Naive B cell (primary cell): Measurements from ENCODE around the gene IL11RA. TPM values are rescaled to one million over a fixed set of nuclear protein-coding genes. Genes with fewer than 3 reads are reported as not detected.

Experiments
- ATAC-seq, 2 donors: fragments of 150-1000 bp; cut with Tn5 transposase; 2 replicates each; pipeline ENCODE4 v1.10.0; 2021; ENCODE audit warnings: low read depth in 2 of 2, mild to moderate bottlenecking in 2 of 2, moderate library complexity in 2 of 2
- DNase-seq: peaks from one replicate; pipeline ENCODE4 v3.0.0; 2022
- H3K27ac Mint-ChIP-seq, 6 donors: one replicate each; pipeline ENCODE4 v1.8.0; 2020 to 2022; ENCODE audit warnings: mild to moderate bottlenecking in 6 of 6, mixed read lengths in 6 of 6, moderate library complexity in 5 of 6, inconsistent platforms in 2 of 6
- H3K27me3 Mint-ChIP-seq, 3 donors: one replicate each; pipeline ENCODE4 v1.8.0; 2021 to 2022; ENCODE audit warnings: mixed read lengths in 3 of 3, mild to moderate bottlenecking in 1 of 3
- H3K36me3 Mint-ChIP-seq, 2 donors: one replicate each; pipeline ENCODE4 v1.8.0; 2020 to 2022; ENCODE audit warnings: mixed read lengths in 2 of 2, inconsistent platforms in 1 of 2, mild to moderate bottlenecking in 1 of 2
- H3K4me1 Mint-ChIP-seq, 3 donors: one replicate each; pipeline ENCODE4 v1.8.0; 2020 to 2022; ENCODE audit warnings: mixed read lengths in 3 of 3, inconsistent platforms in 1 of 3, mild to moderate bottlenecking in 1 of 3, moderate library complexity in 1 of 3
- H3K4me3 Mint-ChIP-seq, 8 donors: one replicate each; pipeline ENCODE4 v1.8.0; 2020 to 2022; ENCODE audit warnings: mild to moderate bottlenecking in 8 of 8, mixed read lengths in 8 of 8, moderate library complexity in 8 of 8, inconsistent platforms in 2 of 8
- H3K9me3 Mint-ChIP-seq, 7 donors: one replicate each; pipeline ENCODE4 v1.8.0; 2020 to 2022; ENCODE audit warnings: mixed read lengths in 7 of 7, mild to moderate bottlenecking in 5 of 7, inconsistent platforms in 2 of 7, moderate library complexity in 1 of 7
- polyA plus RNA-seq, 6 donors: library from polyadenylated mRNA; unstranded; fragments of 300-500 nt; fragmentation: Illumina TruSeq; gene quantifications; one replicate each; pipeline ENCODE4 v1.2.3, GENCODE V29; 2021; ENCODE audit warnings: low read depth in 6 of 6

IL11RA gene
- polyA plus RNA-seq, 6 donors from 2014 or later = 2.0 to 7.4 (median 3.0) TPM

- DNase-seq (no peak), ATAC-seq (no peak)
- H3K36me3 Mint-ChIP-seq = no peaks in the 10 kb centered on the region
- peaks cover 9 to 27% (median 16%) of the 10 kb centered on the region in 3 donors for H3K27me3 Mint-ChIP-seq
- peak overlapping the region in 1 of 6 donors; percentile 78 for H3K27ac Mint-ChIP-seq
- peaks cover 0 to 4% (median 0%) of the 10 kb centered on the region in 3 donors for H3K4me1 Mint-ChIP-seq
- H3K4me3 Mint-ChIP-seq = no peak overlapping the region
- H3K9me3 Mint-ChIP-seq = no peaks in the 10 kb centered on the region
These were observed 35.5 kb downstream of the IL11RA start for GRCh38 chr9:34687276-34688030.

DNA sequence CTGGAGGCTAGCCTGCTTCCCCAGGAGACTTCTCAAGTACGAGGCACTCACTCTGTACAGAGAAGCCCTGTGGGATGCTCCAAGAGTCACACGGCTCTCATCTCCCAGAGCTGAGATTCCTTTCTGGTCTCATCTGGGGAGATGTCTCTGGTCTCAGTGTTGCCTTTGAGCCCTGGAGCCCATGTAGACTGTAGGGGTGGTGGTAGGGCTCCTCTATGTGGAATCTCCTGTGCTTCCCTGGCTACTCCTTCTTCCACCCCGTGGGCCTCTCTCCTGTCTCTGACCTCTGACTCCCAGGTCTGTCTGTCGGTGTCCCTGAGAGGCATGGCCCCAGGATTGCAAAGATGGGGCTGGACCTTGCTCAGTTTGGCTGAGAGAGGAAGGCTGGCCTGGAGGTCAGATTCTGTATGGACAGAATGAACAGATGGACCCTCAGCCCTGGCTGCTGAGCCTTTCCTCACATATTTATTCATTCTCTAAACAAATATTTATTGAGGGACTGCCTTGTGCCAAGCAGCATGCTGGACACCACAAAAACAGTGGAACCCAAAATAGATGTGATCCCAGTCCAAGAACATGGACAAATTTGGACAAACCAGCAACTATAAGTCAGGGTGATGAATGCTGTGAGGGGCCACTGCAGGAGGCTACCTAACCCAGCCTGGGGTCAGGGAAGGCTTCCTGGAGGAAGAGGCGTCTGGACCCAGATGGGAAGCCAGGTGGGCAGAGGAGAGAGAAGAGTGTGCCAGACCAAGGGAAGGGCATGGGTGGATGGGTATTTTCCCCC, 36.5 kb downstream of the IL11RA start:
- no peak for DNase-seq
- Mint-ChIP-seq H3K4me1 (peaks cover 0 to 4% (median 0%) of the 10 kb centered on the region in 3 donors), H3K27me3 (peaks cover 9 to 36% (median 24%) of the 10 kb centered on the region in 3 donors)

GRCh38 chr9:34689116-34689470, 37.1 kb downstream of the IL11RA start:
- DNase-seq (no peak), ATAC-seq (no peak)
- Mint-ChIP-seq H3K4me1 (peaks cover 0 to 4% (median 0%) of the 10 kb centered on the region in 3 donors), H3K4me3 (no peak overlapping the region), H3K27ac (no peak overlapping the region), H3K9me3 (no peaks in the 10 kb centered on the region), H3K36me3 (no peaks in the 10 kb centered on the region), H3K27me3 (peaks cover 9 to 39% (median 28%) of the 10 kb centered on the region in 3 donors)

More for the DNA sequence above, 36.5 kb downstream of the IL11RA start:
- H3K36me3 Mint-ChIP-seq = no peaks in the 10 kb centered on the region
- ATAC-seq = no peak
- H3K27ac Mint-ChIP-seq = no peak overlapping the region
- no peak overlapping the region for H3K4me3 Mint-ChIP-seq
- H3K9me3 Mint-ChIP-seq = no peaks in the 10 kb centered on the region

DNA sequence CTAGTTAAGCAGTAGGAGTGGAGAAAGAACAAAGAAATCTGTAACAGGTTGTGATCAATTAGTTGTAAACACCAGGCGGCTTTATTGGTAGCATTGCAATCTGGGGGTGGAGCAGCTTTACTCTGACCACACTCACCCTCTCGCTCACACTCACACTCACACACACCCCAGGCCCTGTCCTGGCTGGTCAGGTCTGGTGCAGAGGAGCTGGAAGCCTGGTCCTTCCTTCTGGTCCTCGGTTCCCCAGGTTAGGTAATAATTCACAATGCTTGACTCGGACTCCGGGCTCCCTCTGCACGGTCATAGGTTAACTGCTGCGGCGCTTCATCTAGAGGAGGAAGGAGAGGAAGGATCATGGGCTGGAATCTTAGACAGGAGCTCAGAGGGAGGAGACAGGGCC, 37.5 kb downstream of the IL11RA start:
- no peak for DNase-seq
- Mint-ChIP-seq H3K9me3 (no peaks in the 10 kb centered on the region), H3K27ac (peak overlapping the region in 1 of 6 donors; percentile 59), H3K27me3 (peaks cover 9 to 39% (median 28%) of the 10 kb centered on the region in 3 donors), H3K4me1 (peaks cover 0 to 4% (median 0%) of the 10 kb centered on the region in 3 donors), H3K36me3 (no peaks in the 10 kb centered on the region), H3K4me3 (no peak overlapping the region)
- no peak for ATAC-seq

DNA sequence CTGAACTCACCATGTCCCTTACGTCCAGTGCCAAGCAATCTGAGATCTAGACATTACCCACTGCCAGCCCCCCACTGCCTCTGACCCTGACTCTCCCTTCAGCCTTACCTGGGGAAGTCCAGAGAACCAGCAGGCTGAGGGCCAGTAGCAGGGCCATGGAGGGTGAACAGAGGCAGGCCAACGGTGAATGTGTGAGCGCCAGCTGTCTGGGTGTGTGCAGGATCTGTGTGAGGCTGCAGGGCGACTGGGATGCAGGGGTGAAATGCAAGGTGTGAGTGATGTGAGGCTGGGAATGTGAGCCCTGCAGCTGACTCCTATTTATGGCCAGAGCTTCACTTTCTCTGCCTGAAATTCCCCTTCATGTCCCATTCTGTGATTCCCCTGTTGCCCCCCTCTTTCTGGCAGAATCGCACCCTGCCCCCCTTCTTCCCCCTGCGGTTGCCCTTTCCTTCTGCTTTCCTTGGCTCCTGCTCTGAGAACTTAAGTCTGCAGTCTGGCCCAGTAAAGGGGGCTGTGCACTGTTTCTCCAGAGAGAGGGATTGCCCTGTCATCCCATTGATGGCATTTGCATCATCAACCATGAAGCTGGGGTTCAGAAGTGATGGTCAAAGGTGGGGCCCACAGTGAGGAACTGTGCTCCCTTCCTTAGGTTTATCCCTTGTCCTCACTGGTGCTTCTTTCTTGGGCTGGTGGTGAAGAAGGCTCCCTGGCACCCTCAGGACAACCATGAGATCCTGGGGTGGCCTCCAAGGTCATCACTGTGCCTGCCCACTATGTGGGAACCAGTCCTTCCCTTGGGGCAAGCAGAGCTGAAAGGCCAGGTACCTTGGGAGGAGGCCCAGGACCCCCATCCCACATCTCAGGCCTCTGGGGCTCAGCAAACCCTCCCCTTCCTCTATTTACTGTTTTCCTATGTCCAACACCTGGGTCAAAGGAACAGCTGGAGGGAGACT, 39.3 kb downstream of the IL11RA start, which contains the start of gene CCL19:
Gene CCL19, minus strand, starts transcription at position 294 of the 953 bp plus-strand sequence. Its CDS starts 137 bp downstream, at position 157.
- Mint-ChIP-seq H3K4me1 (peaks cover 0 to 4% (median 0%) of the 10 kb centered on the region in 3 donors), H3K36me3 (no peaks in the 10 kb centered on the region), H3K27ac (peak within 1 kb of the TSS in 1 of 6 donors; percentile 67), H3K9me3 (no peaks in the 10 kb centered on the region), H3K4me3 (no peak within 1 kb of the TSS), H3K27me3 (peaks cover 17 to 39% (median 28%) of the 10 kb centered on the region in 3 donors)
- ATAC-seq (no peak), DNase-seq (no peak)

- Mint-ChIP-seq H3K36me3 (no peaks in the 10 kb centered on the region), H3K27me3 (peaks cover 17 to 39% (median 34%) of the 10 kb centered on the region in 3 donors), H3K9me3 (no peaks in the 10 kb centered on the region), H3K4me1 (peaks cover 0 to under 1% (median 0%) of the 10 kb centered on the region in 3 donors), H3K4me3 (no peak overlapping the region), H3K27ac (no peak overlapping the region)
- DNase-seq = no peak
- ATAC-seq = no peak
These were observed 39.9 kb downstream of the IL11RA start for GRCh38 chr9:34691936-34692315.

DNA sequence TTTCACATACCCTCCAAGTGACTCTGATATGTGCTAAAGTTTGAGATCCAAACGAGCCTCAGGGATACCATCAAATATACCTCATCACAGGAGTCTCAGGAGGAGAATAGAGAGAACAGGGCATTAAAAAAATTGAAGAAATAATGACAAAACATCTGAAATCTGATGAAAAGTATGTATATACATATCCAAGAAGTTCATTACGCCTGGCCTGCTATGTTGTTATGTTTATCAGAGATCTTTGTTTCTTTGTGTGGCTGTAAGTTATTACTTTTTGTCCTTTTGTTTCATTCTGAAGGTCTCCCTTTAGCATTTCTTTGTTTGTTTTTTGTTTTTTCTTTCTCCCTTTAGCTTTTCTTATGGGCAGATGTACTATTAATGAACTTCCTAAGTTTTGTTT, 41.6 kb downstream of the IL11RA start:
- no peak for ATAC-seq
- H3K9me3 Mint-ChIP-seq = no peaks in the 10 kb centered on the region
- H3K27ac Mint-ChIP-seq = peak overlapping the region in 1 of 6 donors; percentile 62
- H3K36me3 Mint-ChIP-seq = no peaks in the 10 kb centered on the region
- H3K27me3 Mint-ChIP-seq = peaks cover 18 to 34% (median 30%) of the 10 kb centered on the region in 3 donors
- DNase-seq = no peak
- no peak overlapping the region for H3K4me3 Mint-ChIP-seq
- H3K4me1 Mint-ChIP-seq = no peaks in the 10 kb centered on the region

DNA sequence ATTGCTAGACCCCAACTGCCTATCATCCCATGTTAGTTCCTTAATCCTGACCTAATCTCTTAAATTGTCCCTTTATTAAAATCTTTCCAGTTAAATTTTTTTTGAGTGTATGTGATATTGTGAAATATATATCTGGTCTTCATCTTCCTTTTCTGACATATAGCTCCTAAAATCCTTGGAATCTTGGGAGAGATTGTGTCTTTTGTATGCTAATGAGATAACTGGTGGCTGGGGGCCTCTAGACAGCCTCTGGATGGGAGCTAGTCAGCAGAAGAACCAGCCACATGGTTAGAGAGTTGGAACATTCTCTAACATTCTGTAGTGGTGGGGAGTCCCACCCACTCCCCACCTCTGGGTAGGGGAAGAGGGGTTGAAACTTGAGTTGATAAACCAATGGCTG, 42.8 kb downstream of the IL11RA start:
- Mint-ChIP-seq H3K27ac (no peak overlapping the region), H3K4me1 (no peaks in the 10 kb centered on the region), H3K4me3 (no peak overlapping the region), H3K27me3 (peaks cover 26 to 37% (median 27%) of the 10 kb centered on the region in 3 donors), H3K36me3 (no peaks in the 10 kb centered on the region), H3K9me3 (no peaks in the 10 kb centered on the region)
- ATAC-seq (no peak), DNase-seq (no peak)

DNA sequence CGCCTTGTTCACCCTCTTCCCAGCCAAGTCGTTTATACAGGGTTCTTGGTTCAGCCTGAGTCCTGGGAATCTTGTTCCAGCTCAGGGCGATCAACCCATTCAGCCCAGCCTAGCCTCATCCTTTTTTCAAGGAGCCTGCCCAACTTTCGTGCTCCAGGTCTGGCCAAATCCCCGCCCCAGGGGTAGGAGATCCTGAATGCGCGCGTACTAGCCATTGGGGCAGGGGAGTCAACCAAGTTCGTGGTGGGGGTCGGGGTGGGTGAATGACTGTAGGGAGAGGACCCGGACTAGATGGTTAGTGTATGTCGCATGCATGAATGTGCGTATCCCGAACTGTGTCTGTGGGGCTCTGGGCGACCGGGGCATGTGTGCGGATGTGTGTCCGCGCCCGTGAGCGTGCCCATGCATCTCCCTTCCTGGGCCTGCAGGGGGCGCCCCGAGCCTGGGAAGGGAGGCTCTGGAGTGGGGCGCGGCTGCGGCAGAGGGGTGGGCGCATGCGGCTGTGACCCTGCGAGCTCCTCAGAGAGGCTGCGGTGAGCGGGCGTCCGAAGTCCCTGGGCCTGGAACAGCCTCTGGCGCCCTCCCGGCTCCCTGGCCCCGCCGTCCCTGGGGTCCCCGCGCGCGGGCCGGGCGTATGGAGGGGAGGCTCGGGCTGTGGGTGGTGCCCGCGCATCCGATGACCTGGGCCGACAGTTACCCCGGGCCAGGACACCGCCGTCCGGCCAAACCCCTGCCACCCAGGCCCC, 49.2 kb downstream of the IL11RA start:
- H3K4me3 Mint-ChIP-seq = peak overlapping the region in 7 of 8 donors; percentile 11 to 93 (median 63)
- no peaks in the 10 kb centered on the region for H3K9me3 Mint-ChIP-seq
- no peak overlapping the region for H3K27ac Mint-ChIP-seq
- peaks cover 13 to 16% (median 15%) of the 10 kb centered on the region in 3 donors for H3K4me1 Mint-ChIP-seq
- H3K36me3 Mint-ChIP-seq = no peaks in the 10 kb centered on the region
- peak; percentile 79 to 81 for ATAC-seq
- DNase-seq = peak; percentile 53
- peaks cover 20 to 40% (median 36%) of the 10 kb centered on the region in 3 donors for H3K27me3 Mint-ChIP-seq

- Mint-ChIP-seq H3K4me1 (peaks cover 13 to 16% (median 15%) of the 10 kb centered on the region in 3 donors), H3K36me3 (no peaks in the 10 kb centered on the region), H3K4me3 (peak overlapping the region; percentile 47 to 93 (median 75)), H3K27me3 (peaks cover 20 to 39% (median 34%) of the 10 kb centered on the region in 3 donors), H3K9me3 (no peaks in the 10 kb centered on the region), H3K27ac (peak overlapping the region in 1 of 6 donors; percentile 9)
- ATAC-seq (peak; percentile 76 to 80), DNase-seq (peak; percentile 56)
These were observed 50.1 kb downstream of the IL11RA start for GRCh38 chr9:34701769-34702736.

DNA sequence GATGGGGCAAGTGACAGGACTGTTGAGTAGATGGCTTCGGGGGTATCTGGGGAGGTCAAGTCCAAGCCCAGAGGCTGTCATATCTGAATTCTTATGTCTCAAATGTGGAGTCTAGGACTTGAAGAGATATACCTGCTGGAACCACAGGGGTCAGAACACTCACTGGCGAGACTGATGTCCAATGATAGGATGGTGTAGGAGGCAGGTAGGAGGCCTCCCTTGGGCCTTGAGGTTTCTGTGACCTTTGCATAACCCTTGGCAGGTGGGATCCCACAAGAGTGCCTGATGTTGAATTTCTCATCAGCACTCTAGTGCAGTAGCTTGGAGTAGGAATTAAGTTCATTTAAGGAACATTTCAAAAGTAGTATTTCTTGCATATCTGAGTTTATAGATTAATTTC, 55.1 kb downstream of the IL11RA start:
- Mint-ChIP-seq H3K4me1 (peaks cover under 1 to 1% (median under 1%) of the 10 kb centered on the region in 3 donors), H3K9me3 (no peaks in the 10 kb centered on the region), H3K27me3 (peaks cover 0 to 32% (median 19%) of the 10 kb centered on the region in 3 donors), H3K4me3 (no peak overlapping the region), H3K36me3 (no peaks in the 10 kb centered on the region), H3K27ac (no peak overlapping the region)
- no peak for DNase-seq
- ATAC-seq = no peak
